ENCODE data around the gene KDM1B. TPM values are rescaled to one million over a fixed set of nuclear protein-coding genes. Genes with fewer than 3 reads are reported as not detected.

Gene KDM1B
- total and polyA plus RNA-seq, 8 donors = 2.6 to 11.9 (median 6.5) TPM

- TF ChIP-seq CTCF (IDR thresholded peaks at IDR 0.05) = no peak
- intact Hi-C loops (cut with DNase I) = no loop called here
- FAIRE-seq (no peak), DNase-seq (peak in 4 of 6 donors; percentile 14 to 57 (median 31)), ATAC-seq (peak in 2 of 4 donors; percentile 10 to 25)
- peak within 1 kb of the TSS; percentile 88 to 93 (median 91) for H3K27ac ChIP-seq
- peaks cover 8 to 25% (median 16%) of the 10 kb centered on the region in 3 donors for H3K4me1 ChIP-seq
- peak within 1 kb of the TSS; percentile 76 to 99 (median 90) for H3K4me3 ChIP-seq
- no peaks in the 10 kb centered on the region for H3K27me3 ChIP-seq
- no peaks in the 10 kb centered on the region for H3K36me3 ChIP-seq
- H3K9me3 ChIP-seq = no peaks in the 10 kb centered on the region
- 0% methylated on average over 34 of the region's 34 CpGs for WGBS, 2 donors
These were observed 594 bp upstream of the KDM1B start, which contains the start of gene TPMT for GRCh38 chr6:18154507-18155149. TPMT (minus strand) TSS chr6:18155077; CDS start chr6:18149127, 5,950 bp downstream.

GRCh38 chr6:18155864-18156421 is 721 bp downstream of the KDM1B start:
- FAIRE-seq = no peak
- ATAC-seq = peak; percentile 62 to 73 (median 70)
- no peaks in the 10 kb centered on the region for H3K27me3 ChIP-seq
- TF ChIP-seq CTCF (IDR thresholded peaks at IDR 0.05) = peak in 1 of 4 donors; percentile 23
- peak; percentile 81 to 91 (median 87) for DNase-seq
- H3K27ac ChIP-seq = peak overlapping the region; percentile 88 to 93 (median 90)
- peaks cover 8 to 25% (median 16%) of the 10 kb centered on the region in 3 donors for H3K4me1 ChIP-seq
- H3K9me3 ChIP-seq = no peaks in the 10 kb centered on the region
- WGBS, 2 donors = 0% methylated on average over 26 of the region's 26 CpGs
- peak overlapping the region; percentile 76 to 99 (median 90) for H3K4me3 ChIP-seq
- intact Hi-C loops (cut with DNase I) = no loop called here
- peaks cover 0 to 7% (median 0%) of the 10 kb centered on the region in 3 donors for H3K36me3 ChIP-seq

- Histone ChIP-seq H3K36me3 (peaks cover 0 to 39% (median 0%) of the 10 kb centered on the region in 3 donors), H3K9me3 (no peaks in the 10 kb centered on the region), H3K4me3 (no peak overlapping the region), H3K4me1 (peaks cover 0 to 8% (median 0%) of the 10 kb centered on the region in 3 donors), H3K27ac (no peak overlapping the region), H3K27me3 (no peaks in the 10 kb centered on the region)
- WGBS, 2 donors = 88 to 92% methylated on average over 1 of the region's 1 CpG
- TF ChIP-seq CTCF (IDR thresholded peaks at IDR 0.05) = no peak
- DNase-seq = no peak
- intact Hi-C loops (cut with DNase I) = no loop called here
- ATAC-seq = no peak
- no peak for FAIRE-seq
These were observed 5.7 kb downstream of the KDM1B start for GRCh38 chr6:18160911-18161310.

- no peak for FAIRE-seq
- no peak for DNase-seq
- no peaks in the 10 kb centered on the region for H3K27me3 ChIP-seq
- peaks cover 0 to 39% (median 0%) of the 10 kb centered on the region in 3 donors for H3K36me3 ChIP-seq
- no peak overlapping the region for H3K4me3 ChIP-seq
- intact Hi-C loops (cut with DNase I) = no loop called here
- WGBS, 2 donors = 78 to 86% methylated on average over 2 of the region's 2 CpGs
- H3K9me3 ChIP-seq = no peaks in the 10 kb centered on the region
- H3K4me1 ChIP-seq = peaks cover 0 to 4% (median 0%) of the 10 kb centered on the region in 3 donors
- no peak for TF ChIP-seq CTCF (IDR thresholded peaks at IDR 0.05)
- no peak for ATAC-seq
- H3K27ac ChIP-seq = no peak overlapping the region
These were observed 6.2 kb downstream of the KDM1B start for GRCh38 chr6:18161431-18161830.

- FAIRE-seq = no peak
- no peaks in the 10 kb centered on the region for H3K9me3 ChIP-seq
- H3K36me3 ChIP-seq = peaks cover 0 to 39% (median 0%) of the 10 kb centered on the region in 3 donors
- intact Hi-C loops (cut with DNase I) = no loop called here
- no peaks in the 10 kb centered on the region for H3K4me1 ChIP-seq
- WGBS, 2 donors = 89 to 93% methylated on average over 2 of the region's 2 CpGs
- H3K4me3 ChIP-seq = no peak overlapping the region
- no peaks in the 10 kb centered on the region for H3K27me3 ChIP-seq
- DNase-seq = no peak
- TF ChIP-seq CTCF (IDR thresholded peaks at IDR 0.05) = no peak
- H3K27ac ChIP-seq = no peak overlapping the region
- ATAC-seq = no peak
These were observed 7.2 kb downstream of the KDM1B start for GRCh38 chr6:18162401-18162800.
